ENCODE measurements around the gene TEX22.

DNA sequence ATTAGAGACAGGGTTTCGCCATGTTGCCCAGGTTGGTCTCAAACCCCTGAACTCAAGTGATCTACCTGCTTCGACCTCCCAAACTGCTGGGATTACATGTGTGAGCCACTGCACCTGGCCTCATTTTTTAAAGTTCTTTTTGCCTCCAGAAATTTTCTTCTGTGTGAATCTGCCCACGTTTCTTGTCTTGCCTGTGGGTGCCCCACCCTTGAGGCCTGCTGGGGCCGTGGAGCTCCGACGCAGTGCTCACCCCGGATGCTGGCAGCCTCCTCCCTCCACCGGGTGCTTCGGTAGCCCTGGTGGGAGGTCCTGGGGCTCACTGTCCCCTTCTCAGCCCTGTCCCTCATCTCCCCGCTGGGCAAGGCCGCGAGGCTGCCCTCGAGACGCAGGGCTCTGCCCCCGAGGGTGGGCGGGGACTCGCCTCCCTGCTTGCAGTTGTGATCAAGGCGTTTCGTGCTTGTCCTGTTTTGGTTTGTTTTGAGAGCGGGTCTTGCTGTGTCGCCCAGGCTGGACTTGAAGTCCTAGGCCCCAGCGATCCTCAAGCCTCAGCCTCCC lies 56.8 kb downstream of the TEX22 start:
- TF ChIP-seq, protein P1, sequence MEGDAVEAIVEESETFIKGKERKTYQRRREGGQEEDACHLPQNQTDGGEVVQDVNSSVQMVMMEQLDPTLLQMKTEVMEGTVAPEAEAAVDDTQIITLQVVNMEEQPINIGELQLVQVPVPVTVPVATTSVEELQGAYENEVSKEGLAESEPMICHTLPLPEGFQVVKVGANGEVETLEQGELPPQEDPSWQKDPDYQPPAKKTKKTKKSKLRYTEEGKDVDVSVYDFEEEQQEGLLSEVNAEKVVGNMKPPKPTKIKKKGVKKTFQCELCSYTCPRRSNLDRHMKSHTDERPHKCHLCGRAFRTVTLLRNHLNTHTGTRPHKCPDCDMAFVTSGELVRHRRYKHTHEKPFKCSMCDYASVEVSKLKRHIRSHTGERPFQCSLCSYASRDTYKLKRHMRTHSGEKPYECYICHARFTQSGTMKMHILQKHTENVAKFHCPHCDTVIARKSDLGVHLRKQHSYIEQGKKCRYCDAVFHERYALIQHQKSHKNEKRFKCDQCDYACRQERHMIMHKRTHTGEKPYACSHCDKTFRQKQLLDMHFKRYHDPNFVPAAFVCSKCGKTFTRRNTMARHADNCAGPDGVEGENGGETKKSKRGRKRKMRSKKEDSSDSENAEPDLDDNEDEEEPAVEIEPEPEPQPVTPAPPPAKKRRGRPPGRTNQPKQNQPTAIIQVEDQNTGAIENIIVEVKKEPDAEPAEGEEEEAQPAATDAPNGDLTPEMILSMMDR (IDR thresholded peaks at IDR 0.05) = no peak
- no peak for TF ChIP-seq POLR2A (IDR thresholded peaks at IDR 0.05)

All from lower leg skin (tissue), 3 donors.